GM12878 (cell line): ENCODE results near the gene IFI44L. TPM values are rescaled to one million over a fixed set of nuclear protein-coding genes. Genes with fewer than 3 reads are reported as not detected.

Source experiments
- ATAC-seq: fragments of 200-7000 bp; cut with Tn5 transposase; 3 replicates; pipeline ENCODE4 v1.9.1; 2020; ENCODE audit warnings: mild to moderate bottlenecking, moderate library complexity
- BruUV-seq: library from RNA; stranded (reverse); fragments of 400-500 nt; replicated peaks from 2 replicates; lab custom pipeline; 2021; lab: Mats Ljungman, UMichigan
- CTCF ChIA-PET: fragments of 300-600 bp; sonication (Branson Sonifier 250); formaldehyde crosslinking; extraction: SDS; loops from one replicate; lab custom pipeline; 2021; ENCODE audit warnings: inconsistent platforms; lab: Yijun Ruan, JAX
- POLR2A ChIA-PET: fragments of 350-600 bp; formaldehyde crosslinking; extraction: SDS; loops from one replicate; lab custom pipeline; 2021; ENCODE audit warnings: inconsistent platforms; lab: Charles Lee
- RAD21 ChIA-PET: fragments of 300-600 bp; sonication (Branson Sonifier 250); formaldehyde crosslinking; loops from one replicate; lab custom pipeline; 2023; ENCODE audit warnings: antibody characterized with exemption; ENCODE audit not compliant: unreplicated experiment; lab: Charles Lee
- SMC1A ChIA-PET: fragments of 300-600 bp; sonication (Branson Sonifier 250); formaldehyde crosslinking; loops from one replicate; lab custom pipeline; 2023; ENCODE audit not compliant: unreplicated experiment, uncharacterized antibody; lab: Charles Lee
- DNase-seq: peaks from one replicate; pipeline ENCODE4 v3.0.0-alpha.2; 2011; ENCODE audit warnings: low read depth, low spot score
- FAIRE-seq: peaks from 3 replicates; lab custom pipeline; 2011; peaks lifted over from hg19 to GRCh38; lab: Jason Lieb, UNC
- H2AFZ ChIP-seq: 2 replicates; pipeline ENCODE4 v1.6.0; 2011; ENCODE audit warnings: low read depth, low read length, control low read depth; ENCODE audit not compliant: control insufficient read depth
- H3K27ac ChIP-seq: 2 replicates; pipeline ENCODE4 v1.5.1; 2011; ENCODE audit warnings: control low read depth; ENCODE audit not compliant: control insufficient read depth, insufficient read depth
- H3K27me3 ChIP-seq, 2 experiments: replicated peaks in 1 of 2; 2 replicates each; pipeline versions ENCODE4 v1.6.0 to v1.6.1; 2011; ENCODE audit warnings: low read length in 1 of 2; ENCODE audit not compliant: control insufficient read depth in 2 of 2, insufficient read depth in 2 of 2
- H3K36me3 ChIP-seq, 2 experiments: 2 replicates each; pipeline ENCODE4 v1.5.1; 2011; ENCODE audit warnings: low read length in 1 of 2; ENCODE audit not compliant: control insufficient read depth in 2 of 2, insufficient read depth in 2 of 2
- H3K4me1 ChIP-seq: 2 replicates; pipeline ENCODE4 v1.6.1; 2011; ENCODE audit warnings: mild to moderate bottlenecking, low read length, moderate library complexity, mixed read lengths; ENCODE audit not compliant: control insufficient read depth, insufficient read depth
- H3K4me2 ChIP-seq: 2 replicates; pipeline ENCODE4 v1.6.0; 2011; ENCODE audit warnings: control low read depth; ENCODE audit not compliant: control insufficient read depth, insufficient read depth
- H3K4me3 ChIP-seq: fragments of 200-600 bp; sonication (generic); 2 replicates; pipeline ENCODE4 v1.5.1; 2016
- H3K79me2 ChIP-seq: 2 replicates; pipeline ENCODE4 v1.6.0; 2011; ENCODE audit warnings: low read length; ENCODE audit not compliant: control insufficient read depth, insufficient read depth
- H3K9ac ChIP-seq: 2 replicates; pipeline ENCODE4 v1.8.0; 2011; ENCODE audit warnings: low read length, control low read depth, mixed read lengths; ENCODE audit not compliant: control insufficient read depth, insufficient read depth
- H3K9me3 ChIP-seq: replicated peaks from 3 replicates; pipeline ENCODE4 v1.5.1; 2011; ENCODE audit warnings: mild to moderate bottlenecking, low read length; ENCODE audit not compliant: control insufficient read depth, insufficient read depth
- H4K20me1 ChIP-seq: 2 replicates; pipeline ENCODE4 v1.6.0; 2011; ENCODE audit not compliant: control insufficient read depth, insufficient read depth
- CHD4 ChIP-seq: fragments of 200-600 bp; sonication (generic); IDR thresholded peaks from 2 replicates; pipeline ENCODE4 v1.6.1; 2016; ENCODE audit warnings: mild to moderate bottlenecking
- HDAC2 ChIP-seq: fragments of 200-600 bp; sonication (generic); IDR thresholded peaks from 2 replicates; pipeline ENCODE4 v1.6.1; 2017
- MEF2A ChIP-seq: IDR thresholded peaks from 2 replicates; pipeline ENCODE4 v1.6.1; 2011; ENCODE audit warnings: low read depth, mild to moderate bottlenecking, low read length, moderate library complexity; ENCODE audit not compliant: insufficient read depth
- PKNOX1 ChIP-seq: fragments of 450-650 bp; IDR thresholded peaks from 2 replicates; pipeline ENCODE4 v1.6.1; 2016; ENCODE audit warnings: mild to moderate bottlenecking
- POLR2AphosphoS5 ChIP-seq: IDR thresholded peaks from 2 replicates; pipeline ENCODE4 v1.6.1; 2011; ENCODE audit warnings: mild to moderate bottlenecking, low read length, inconsistent platforms
- SMC3 ChIP-seq: IDR thresholded peaks from 2 replicates; pipeline ENCODE4 v1.6.1; 2011; ENCODE audit warnings: low read length, improper control_type of control experiment, borderline replicate concordance
- SREBF2 ChIP-seq: IDR thresholded peaks from 2 replicates; pipeline ENCODE4 v1.6.1; 2012; ENCODE audit warnings: mild to moderate bottlenecking, low read length
- TAF1 ChIP-seq: IDR thresholded peaks from 2 replicates; pipeline ENCODE4 v1.6.1; 2011; ENCODE audit warnings: mild to moderate bottlenecking, low read depth, low read length, borderline replicate concordance
- ZNF24 ChIP-seq: fragments of 450-650 bp; IDR thresholded peaks from 2 replicates; pipeline ENCODE4 v1.6.1; 2017; ENCODE audit warnings: antibody characterized with exemption, mild to moderate bottlenecking
- ZNF274 ChIP-seq: IDR thresholded peaks from one replicate; pipeline ENCODE4 v1.8.0; 2011; ENCODE audit not compliant: insufficient read length, insufficient read depth
- ZNF622 ChIP-seq: fragments of 450-650 bp; IDR thresholded peaks from 2 replicates; pipeline ENCODE4 v1.6.1; 2017; ENCODE audit warnings: mild to moderate bottlenecking, inconsistent platforms
- WGBS: methylation state at CpG from one replicate; pipeline ENCODE4 v1.1.6; 2016; ENCODE audit warnings: low lambda C conversion rate; ENCODE audit not compliant: insufficient replicate concordance, insufficient coverage; ENCODE audit errors: missing lambda C conversion rate; 5-methylcytosine and 5-hydroxymethylcytosine counted together
- in situ Hi-C: fragments of 300-500 bp; cut with MboI; formaldehyde crosslinking; loops from 9 replicates; pipeline ENCODE4 v1.14.3; 2018; ENCODE audit warnings: mixed read lengths
- intact Hi-C: fragments of 100-400 bp; cut with micrococcal nuclease; formaldehyde crosslinking; loops from one replicate; pipeline ENCODE4 v1.14.2; 2022; ENCODE audit not compliant: unreplicated experiment
- polyA plus RNA-seq, 11 experiments: library from polyadenylated mRNA; depleted of rRNA in 4 of 11; unstranded in 6 of 11; stranded (reverse) in 5 of 11; fragments of >200 nt; fragmentation: Nextera tagmentation in 4 of 11; fragmentation: Illumina TruSeq in 1 of 11; extraction: Ambion mirVana in 4 of 11; extraction: Trizol in 1 of 11; gene quantifications; 1 replicate in 1 of 11; 2 replicates in 10 of 11; pipeline versions ENCODE4 v1.2.1 to v1.2.3, GENCODE V29; 2011 to 2016; ENCODE audit warnings: inconsistent platforms in 2 of 11, missing spikeins in 2 of 11, low read depth in 1 of 11
- total RNA-seq, 4 experiments: library from RNA; depleted of rRNA in 3 of 4; stranded (reverse); fragments of >200 nt in 3 of 4; fragmentation: Illumina TruSeq in 1 of 4; extraction: Trizol in 1 of 4; gene quantifications; 2 replicates each; pipeline versions ENCODE4 v1.2.1 to v1.2.3, GENCODE V29; 2013 to 2021

The IFI44L gene
- total and polyA plus RNA-seq, 10 of the 15 experiments (the other 5 are each of a cell fraction or from before 2014, with no cell fraction given): 58.0 to 371 (median 173) TPM

GRCh38 chr1:78570539-78570938 is 49.7 kb upstream of the IFI44L start (continued):
- no peak for TF ChIP-seq PKNOX1
- TF ChIP-seq TAF1: no peak
- TF ChIP-seq ZNF24: no peak

- Histone ChIP-seq H4K20me1 (no peaks in the 10 kb centered on the region), H2AFZ (no peak overlapping the region), H3K36me3 (no peaks in the 10 kb centered on the region), H3K9ac (no peak overlapping the region), H3K4me3 (no peak overlapping the region), H3K4me2 (no peak overlapping the region), H3K79me2 (no peaks in the 10 kb centered on the region), H3K9me3 (no peaks in the 10 kb centered on the region), H3K27ac (no peak overlapping the region), H3K27me3 (no peaks in the 10 kb centered on the region), H3K4me1 (no peaks in the 10 kb centered on the region)
- ChIA-PET CTCF (interaction anchor here (1.4 kb wide), 1 partner anchor 40 kb away, joined by 5 read pairs; no protein-coding TSS in a partner anchor), RAD21 (no interaction called here), SMC1A (interaction anchor here (1.0 kb wide), 1 partner anchor 27 kb away, joined by 3 read pairs; no protein-coding TSS in a partner anchor), POLR2A (no interaction called here)
- intact Hi-C loops: no loop called here
- DNase-seq (no peak), FAIRE-seq (no peak), ATAC-seq (no peak)
- TF ChIP-seq ZNF274: no peak
- TF ChIP-seq SREBF2: no peak
- TF ChIP-seq HDAC2: no peak
- no peak for TF ChIP-seq MEF2A
- TF ChIP-seq CHD4: no peak
- no peak for TF ChIP-seq POLR2AphosphoS5
- no peak for TF ChIP-seq ZNF622
- no peak for TF ChIP-seq SMC3
- BruUV-seq: no TSS peak
- 33% methylated on average over 9 of the region's 9 CpGs for WGBS
- in situ Hi-C loops: no loop called here
Observed at GRCh38 chr1:78577257-78578100, 42.8 kb upstream of the IFI44L start.
